Panc1 (cell line): ENCODE results near the gene SNIP1.

Experiments used
- CTCF ChIP-seq: fragments of 450-650 bp; IDR thresholded peaks from 2 replicates; pipeline ENCODE4 v1.5.1; 2017; ENCODE audit warnings: mild to moderate bottlenecking
- POLR2AphosphoS5 ChIP-seq: IDR thresholded peaks from 2 replicates; pipeline ENCODE4 v1.6.1; 2012; ENCODE audit warnings: mild to moderate bottlenecking, low read depth, low read length, moderate library complexity

DNA sequence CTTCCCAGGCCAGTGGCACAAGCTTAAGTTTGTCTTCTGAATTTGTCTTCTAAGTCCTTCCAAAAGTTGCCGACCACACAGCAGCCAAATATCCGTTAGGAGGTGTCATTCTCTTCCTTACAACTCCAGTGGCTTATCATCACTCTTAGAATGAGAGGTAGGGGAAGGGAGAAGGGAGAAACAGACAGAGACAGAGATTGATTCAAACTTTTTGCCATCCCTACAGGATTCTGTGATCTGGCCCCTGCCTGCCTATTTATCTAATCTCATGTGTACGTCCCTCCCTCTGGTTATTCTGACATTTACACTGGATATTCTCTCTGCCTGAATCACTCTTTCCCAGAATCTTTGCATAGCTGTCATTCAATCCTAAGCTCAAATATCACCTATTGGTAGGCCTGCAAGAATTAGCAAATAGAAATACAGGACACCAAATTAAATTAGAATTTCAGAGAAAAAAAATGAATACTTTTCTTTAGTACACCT lies 42.1 kb upstream of the SNIP1 start:
- TF ChIP-seq CTCF (no peak), POLR2AphosphoS5 (no peak)
